H1 (cell line): ENCODE data around the gene DRC7. TPM values are rescaled to one million over a fixed set of nuclear protein-coding genes. Genes with fewer than 3 reads are reported as not detected.

Source experiments
- CTCF ChIA-PET: fragments of 300-600 bp; sonication (Branson Sonifier 250); formaldehyde crosslinking; loops from one replicate; lab custom pipeline; 2021; ENCODE audit not compliant: partially characterized antibody; lab: Charles Lee
- POLR2A ChIA-PET: fragments of 300-600 bp; sonication (Branson Sonifier 250); formaldehyde crosslinking; loops from one replicate; lab custom pipeline; 2021; ENCODE audit warnings: inconsistent platforms; ENCODE audit not compliant: partially characterized antibody; lab: Charles Lee
- DNase-seq, 2 experiments: peaks; one replicate each; pipeline versions ENCODE4 v3.0.0 to v3.0.0-alpha.2; 2010 to 2022; ENCODE audit warnings: low spot score in 2 of 2, low read depth in 1 of 2, mixed read lengths in 1 of 2
- FAIRE-seq: peaks from 2 replicates; lab custom pipeline; 2011; peaks lifted over from hg19 to GRCh38; lab: Jason Lieb, UNC
- H2AFZ ChIP-seq: 2 replicates; pipeline ENCODE4 v1.8.1; 2012; ENCODE audit warnings: low read length, inconsistent platforms
- H2AK5ac ChIP-seq: 2 replicates; pipeline ENCODE4 v1.6.1; 2013; ENCODE audit warnings: low read depth, low read length
- H2BK120ac ChIP-seq: replicated peaks from 2 replicates; pipeline ENCODE3; 2013; ENCODE audit warnings: low read depth, low read length, inconsistent platforms
- H2BK12ac ChIP-seq: 2 replicates; pipeline ENCODE4 v1.6.1; 2013; ENCODE audit warnings: low read depth, low read length
- H2BK15ac ChIP-seq: 2 replicates; pipeline ENCODE4 v1.6.1; 2013; ENCODE audit warnings: low read length
- H2BK20ac ChIP-seq: 2 replicates; pipeline ENCODE4 v1.6.1; 2013; ENCODE audit warnings: low read length
- H2BK5ac ChIP-seq: 2 replicates; pipeline ENCODE4 v1.6.1; 2013; ENCODE audit warnings: low read depth, low read length
- H3K14ac ChIP-seq: 2 replicates; pipeline ENCODE4 v1.6.1; 2013; ENCODE audit warnings: inconsistent platforms; ENCODE audit not compliant: insufficient read length
- H3K18ac ChIP-seq: 2 replicates; pipeline ENCODE4 v1.6.1; 2013; ENCODE audit warnings: low read length; ENCODE audit errors: extremely low read depth
- H3K23ac ChIP-seq: 2 replicates; pipeline ENCODE4 v1.6.1; 2013; ENCODE audit warnings: inconsistent platforms; ENCODE audit not compliant: insufficient read length
- H3K23me2 ChIP-seq: 2 replicates; pipeline ENCODE4 v1.6.1; 2013; ENCODE audit warnings: low read depth, low read length
- H3K27ac ChIP-seq: 2 replicates; pipeline ENCODE4 v1.6.1; 2011; ENCODE audit warnings: low read depth, low read length, inconsistent platforms
- H3K27me3 ChIP-seq, 4 experiments: replicated peaks in 1 of 4; 1 replicate in 1 of 4; 2 replicates in 3 of 4; pipeline versions ENCODE4 v1.6.1 to v1.8.1; 2011 to 2013; ENCODE audit warnings: low read length in 3 of 4, mild to moderate bottlenecking in 3 of 4, inconsistent platforms in 2 of 4, mixed read lengths in 2 of 4, moderate library complexity in 1 of 4; ENCODE audit not compliant: control insufficient read depth in 3 of 4, insufficient read depth in 3 of 4; ENCODE audit errors: extremely low read depth in 1 of 4
- H3K36me3 ChIP-seq, 4 experiments: 2 replicates each; pipeline versions ENCODE4 v1.6.1 to v1.8.1; 2011 to 2013; ENCODE audit warnings: mild to moderate bottlenecking in 4 of 4, low read length in 3 of 4, moderate library complexity in 2 of 4, control low read depth in 1 of 4, inconsistent platforms in 1 of 4; ENCODE audit not compliant: insufficient read depth in 4 of 4, control insufficient read depth in 2 of 4
- H3K4ac ChIP-seq: replicated peaks from 2 replicates; pipeline ENCODE3; 2013; ENCODE audit warnings: low read length, low read depth, mixed read lengths, inconsistent platforms; ENCODE audit not compliant: insufficient read length
- H3K4me1 ChIP-seq, 4 experiments: replicated peaks in 1 of 4; 1 replicate in 1 of 4; 2 replicates in 3 of 4; pipeline versions ENCODE4 v1.6.1 to v1.8.1; 2011 to 2013; ENCODE audit warnings: low read length in 3 of 4, inconsistent platforms in 2 of 4, mixed read lengths in 1 of 4; ENCODE audit not compliant: insufficient read depth in 4 of 4, control insufficient read depth in 3 of 4
- H3K4me2 ChIP-seq, 2 experiments: 2 replicates each; pipeline versions ENCODE4 v1.6.1 to v1.8.1; 2011 to 2013; ENCODE audit warnings: low read depth in 2 of 2, low read length in 2 of 2, control low read depth in 1 of 2, inconsistent platforms in 1 of 2, mild to moderate bottlenecking in 1 of 2; ENCODE audit not compliant: insufficient read depth in 1 of 2
- H3K4me3 ChIP-seq, 4 experiments: fragments of 200-600, 300-600 bp in 1 of 4; sonication (generic), shearing (Covaris generic), sonication (Bioruptor Twin) in 1 of 4; 2 replicates each; pipeline versions ENCODE4 v1.5.1 to v1.8.1; 2011 to 2016; ENCODE audit warnings: low read length in 4 of 4, low read depth in 3 of 4, control low read depth in 2 of 4, inconsistent platforms in 2 of 4, mild to moderate bottlenecking in 2 of 4, mixed read lengths in 1 of 4, moderate library complexity in 1 of 4; ENCODE audit not compliant: insufficient read depth in 2 of 4; ENCODE audit errors: extremely low read depth in 1 of 4
- H3K56ac ChIP-seq: replicated peaks from 2 replicates; pipeline ENCODE3; 2013; ENCODE audit warnings: low read depth, mild to moderate bottlenecking, mixed read lengths, low read length, inconsistent platforms; ENCODE audit not compliant: insufficient read length
- H3K79me1 ChIP-seq: 2 replicates; pipeline ENCODE4 v1.6.1; 2013; ENCODE audit warnings: low read depth, low read length, control low read depth
- H3K79me2 ChIP-seq, 2 experiments: 2 replicates each; pipeline versions ENCODE4 v1.6.1 to v1.8.1; 2012 to 2013; ENCODE audit warnings: low read length in 2 of 2, mild to moderate bottlenecking in 2 of 2, inconsistent platforms in 1 of 2; ENCODE audit not compliant: insufficient read depth in 2 of 2, control insufficient read depth in 1 of 2
- H3K9ac ChIP-seq, 4 experiments: replicated peaks in 1 of 4; 1 replicate in 1 of 4; 2 replicates in 3 of 4; pipeline versions ENCODE4 v1.6.1 to v1.8.1; 2011 to 2013; ENCODE audit warnings: low read depth in 3 of 4, low read length in 3 of 4, control low read depth in 2 of 4, mild to moderate bottlenecking in 2 of 4, moderate library complexity in 2 of 4, inconsistent platforms in 1 of 4; ENCODE audit errors: extremely low read depth in 1 of 4
- H3K9me3 ChIP-seq, 2 experiments: 2 replicates each; pipeline versions ENCODE4 v1.6.1 to v1.8.1; 2012 to 2013; ENCODE audit warnings: mild to moderate bottlenecking in 2 of 2, moderate library complexity in 2 of 2, control low read depth in 1 of 2, inconsistent platforms in 1 of 2, low read depth in 1 of 2, low read length in 1 of 2, mixed read lengths in 1 of 2; ENCODE audit not compliant: insufficient read depth in 2 of 2
- H4K20me1 ChIP-seq, 2 experiments: replicated peaks in 1 of 2; 2 replicates each; pipeline versions ENCODE3 to v1.8.1; 2011 to 2013; ENCODE audit warnings: inconsistent platforms in 2 of 2, low read length in 2 of 2, mild to moderate bottlenecking in 1 of 2; ENCODE audit not compliant: insufficient read depth in 2 of 2, control insufficient read depth in 1 of 2
- H4K5ac ChIP-seq: 2 replicates; pipeline ENCODE4 v1.6.1; 2013; ENCODE audit warnings: low read length, low read depth, mixed read lengths, inconsistent platforms; ENCODE audit not compliant: insufficient read length
- H4K8ac ChIP-seq: 2 replicates; pipeline ENCODE4 v1.8.0; 2013; ENCODE audit warnings: mild to moderate bottlenecking, moderate library complexity, low read length, inconsistent platforms; ENCODE audit not compliant: insufficient read depth; ENCODE audit errors: extremely low read depth
- H4K91ac ChIP-seq: replicated peaks from 2 replicates; pipeline ENCODE3; 2013; ENCODE audit warnings: low read length, mixed read lengths, inconsistent platforms; ENCODE audit not compliant: insufficient read length
- EP300 ChIP-seq, 2 experiments: IDR thresholded peaks; 1 replicate in 1 of 2; 2 replicates in 1 of 2; pipeline ENCODE4 v1.6.1; 2011 to 2012; ENCODE audit warnings: low read depth in 2 of 2, low read length in 2 of 2, mild to moderate bottlenecking in 2 of 2, borderline replicate concordance in 1 of 2, inconsistent platforms in 1 of 2, moderate library complexity in 1 of 2
- JUN ChIP-seq: IDR thresholded peaks from 2 replicates; pipeline ENCODE4 v1.6.1; 2011; ENCODE audit warnings: low read depth, mild to moderate bottlenecking, improper control_type of control experiment, low read length
- RBBP5 ChIP-seq: IDR thresholded peaks from 2 replicates; pipeline ENCODE4 v1.7.1; 2012; ENCODE audit warnings: low read depth, mild to moderate bottlenecking, inconsistent platforms, low read length, moderate library complexity, borderline replicate concordance
- SIX5 ChIP-seq: IDR thresholded peaks from 2 replicates; pipeline ENCODE4 v1.6.1; 2011; ENCODE audit warnings: mild to moderate bottlenecking, low read depth, low read length
- TCF12 ChIP-seq: IDR thresholded peaks from 2 replicates; pipeline ENCODE4 v1.6.1; 2011; ENCODE audit warnings: low read depth, mild to moderate bottlenecking, low read length
- YY1 ChIP-seq: IDR thresholded peaks from 2 replicates; pipeline ENCODE4 v1.6.1; 2011; ENCODE audit warnings: low read depth, mild to moderate bottlenecking, low read length
- WGBS, 2 experiments: shearing (Covaris generic) in 1 of 2; methylation state at CpG; one replicate each; pipeline versions ENCODE4 v1.1.6 to v1.1.7; 2013 to 2015; ENCODE audit warnings: low lambda C conversion rate in 2 of 2, mixed read lengths in 2 of 2, inconsistent platforms in 1 of 2, low coverage in 1 of 2, missing lambda C conversion rate in 1 of 2; ENCODE audit not compliant: insufficient replicate concordance in 2 of 2, insufficient coverage in 1 of 2, insufficient read length in 1 of 2; ENCODE audit errors: extremely low coverage in 1 of 2, missing lambda C conversion rate in 1 of 2; 5-methylcytosine and 5-hydroxymethylcytosine counted together
- polyA plus RNA-seq, 7 experiments: library from polyadenylated mRNA; depleted of rRNA in 3 of 7; stranded (reverse) in 5 of 7; unstranded in 2 of 7; fragments of >200 nt in 5 of 7; fragments of 200-250 nt in 2 of 7; gene quantifications; 1 replicate in 5 of 7; 2 replicates in 1 of 7; 4 replicates in 1 of 7; pipeline versions ENCODE4 v1.2.1 to v1.2.3, GENCODE V29; 2011 to 2013; ENCODE audit warnings: missing spikeins in 2 of 7, mixed read lengths in 2 of 7
- total RNA-seq: library from RNA; stranded (reverse); fragmentation: NEBNext Ultra II Directional; extraction: Animal tissue kit (Norgen Biotek cat#: 25700); gene quantifications from 2 replicates; pipeline ENCODE4 v1.2.1, GENCODE V29; 2021

The DRC7 gene
- total and polyA plus RNA-seq, 2 of the 8 experiments (the other 6 are each of a cell fraction or from before 2014, with no cell fraction given) = 0.14 TPM; not detected in 1

DNA sequence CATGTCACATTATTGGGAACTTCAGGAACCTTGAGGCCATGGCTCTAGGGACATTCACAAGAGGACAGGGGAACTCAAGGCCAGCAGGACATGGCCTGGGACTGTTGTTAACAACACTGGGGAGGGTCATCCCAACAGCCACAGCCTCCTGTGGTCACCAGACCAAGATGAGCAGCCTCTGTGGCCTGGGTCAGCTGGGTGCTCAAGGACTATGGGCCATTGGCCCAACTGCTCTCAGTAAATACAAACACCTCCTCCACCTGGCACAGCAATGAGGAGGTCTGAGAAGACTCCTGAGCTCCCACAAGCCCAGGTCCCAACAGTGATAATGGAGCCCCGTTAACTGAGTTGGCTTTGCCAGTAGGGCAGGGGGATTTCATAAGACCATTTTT, 86.7 kb downstream of the DRC7 start:
- H3K27ac ChIP-seq = no peak overlapping the region
- WGBS, 2 experiments = 88% methylated on average over 1 of the region's 1 CpG; no CpG with 5 or more reads in 1 of the 2 experiments
- no peaks in the 10 kb centered on the region for H3K36me3 ChIP-seq

More for the DNA sequence above, 86.7 kb downstream of the DRC7 start:
- Histone ChIP-seq H3K18ac (no peak overlapping the region), H2AK5ac (0 out of 2 replicates have a peak overlapping the region, but pooled peaks have one; percentile 31), H4K20me1 (no peaks in the 10 kb centered on the region), H2BK120ac (no peak overlapping the region), H3K79me2 (no peaks in the 10 kb centered on the region), H2BK5ac (no peak overlapping the region), H3K4ac (no peak overlapping the region), H3K4me1 (peaks cover 0 to 5% (median 3%) of the 10 kb centered on the region in 4 experiments; a peak in 5 of 7 replicates), H2BK15ac (no peak overlapping the region), H3K4me2 (no peak overlapping the region), H3K14ac (no peak overlapping the region), H3K79me1 (no peaks in the 10 kb centered on the region), H3K9ac (no peak overlapping the region), H4K5ac (no peak overlapping the region), H3K56ac (no peak overlapping the region), H3K4me3 (no peak overlapping the region), H2BK12ac (no peak overlapping the region), H4K8ac (no peak overlapping the region)
- DNase-seq (no peak), FAIRE-seq (no peak)
- ChIA-PET POLR2A (interaction anchor here (1.4 kb wide), 1 partner anchor 17 kb away, joined by 3 read pairs; no protein-coding TSS in a partner anchor), CTCF (interaction anchor here (1.0 to 22.4 kb wide), 5 partner anchors 16 to 340 kb away, joined by 3 to 279 read pairs (median 3); partner anchors contain the start of gene KIFC3)
- TF ChIP-seq TCF12 (no peak), RBBP5 (no peak), SIX5 (no peak), EP300 (IDR thresholded peaks at IDR 0.05; ENCODE audit: borderline replicate concordance in 1 of 2, low read depth in 2 of 2, low read length in 2 of 2) (no peak), YY1 (no peak), JUN (no peak)
- TF ChIP-seq, all 59 proteins: peak for 0
- H4K91ac ChIP-seq = no peak overlapping the region
- no peak overlapping the region for H2BK20ac ChIP-seq
- H3K27me3 ChIP-seq = 0 out of 7 replicates have a peak, but pooled peaks cover 0 to 1% (median 0%) of the 10 kb centered on the region in 4 experiments
- no peaks in the 10 kb centered on the region for H3K9me3 ChIP-seq
- no peaks in the 10 kb centered on the region; the same call in 1 of the 2 replicates for H3K23me2 ChIP-seq
- no peak overlapping the region for H3K23ac ChIP-seq
- H2AFZ ChIP-seq = no peak overlapping the region
